Spleen (tissue), 7 donors: ENCODE measurements around the gene DNAJC1.

Experiments used
- CTCF ChIP-seq, 11 experiments: fragments of 200-600 bp in 7 of 11; fragments of 450-650 bp in 4 of 11; sonication (generic) in 4 of 11; IDR thresholded peaks in 8 of 11; conservative IDR thresholded peaks in 3 of 11; 1 replicate in 7 of 11; 2 replicates in 4 of 11; pipeline versions ENCODE4 v1.4.0 to v1.8.0; 2016 to 2021; ENCODE audit warnings: antibody characterized with exemption in 11 of 11, inconsistent platforms in 4 of 11, mild to moderate bottlenecking in 1 of 11
- POLR2A ChIP-seq, 3 donors: fragments of 450-650 bp; IDR thresholded peaks; one replicate each; pipeline ENCODE4 v1.5.1; 2017; ENCODE audit warnings: antibody characterized with exemption in 3 of 3, mild to moderate bottlenecking in 1 of 3
- donor health status: DM: no; HTN: no; CAD: no; lungs with moderate emphysema.
- donor health status: DM: no; HTN: no; CAD: no.
- donor health status: DM: no; HTN: no; CAD: no.

- TF ChIP-seq CTCF (IDR thresholded peaks at IDR 0.05 in 8 of 11, conservative IDR thresholded peaks at IDR 0.05 in 3 of 11): no peak
- no peak for TF ChIP-seq POLR2A (IDR thresholded peaks at IDR 0.05)
These were observed 170.8 kb downstream of the DNAJC1 start for GRCh38 chr10:21832821-21833130.
